COR-L47 (cell line): ENCODE measurements around the gene NCOA5.
"Not testable (repeated sequence)": the region's sequence is repeated elsewhere in the genome, so short reads cannot be mapped to it uniquely, and the experiment has no call there.

Experiments
- DNase-seq: peaks from one replicate; lab custom pipeline; 2025; lab: John Stamatoyannopoulos, UW

The NCOA5 gene

DNA sequence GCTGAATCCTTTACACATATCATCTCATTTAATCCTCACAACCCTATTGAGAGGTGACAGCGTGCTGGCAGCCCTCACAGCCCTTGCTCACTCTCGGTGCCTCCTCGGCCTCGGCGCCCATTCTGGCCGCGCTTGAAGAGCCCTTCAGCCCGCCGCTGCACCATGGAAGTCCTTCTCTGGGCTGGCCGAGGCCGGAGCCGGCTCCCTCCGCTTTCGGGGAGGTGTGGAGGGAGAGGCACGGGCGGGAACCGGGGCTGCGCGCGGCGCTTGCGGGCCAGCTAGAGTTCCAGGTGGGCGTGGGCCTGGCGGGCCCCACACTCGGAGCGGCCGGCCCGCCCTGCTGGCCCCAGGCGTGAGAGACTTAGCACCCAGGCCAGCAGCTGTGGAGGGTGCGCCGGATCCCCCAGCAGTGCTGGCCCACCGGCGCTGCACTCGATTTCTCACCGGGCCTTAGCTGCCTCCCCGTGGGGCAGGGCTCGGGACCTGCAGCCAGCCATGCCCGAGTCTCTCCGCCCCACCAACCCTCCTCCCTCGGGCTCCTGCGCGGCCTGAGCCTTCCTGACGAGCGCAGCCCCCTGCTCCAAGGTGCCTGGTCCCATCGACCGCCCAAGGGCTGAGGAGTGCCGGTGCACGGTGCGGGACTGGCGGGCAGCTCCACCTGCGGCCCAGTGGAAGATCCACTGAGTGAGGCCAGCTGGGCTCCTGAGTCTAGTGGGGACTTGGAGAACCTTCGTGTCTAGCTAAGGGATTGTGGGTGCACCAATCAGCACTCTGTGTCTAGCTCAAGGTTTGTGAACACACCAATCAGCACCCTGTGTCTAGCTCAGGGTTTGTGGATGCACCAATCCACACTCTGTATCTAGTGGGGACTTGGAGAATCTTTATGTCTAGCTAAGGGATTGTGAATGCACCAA lies 2.1 kb upstream of the NCOA5 start:
- DNase-seq = not testable (repeated sequence)

GRCh38 chr20:46089167-46089416 lies 670 bp downstream of the NCOA5 start:
- DNase-seq = no peak

- DNase-seq = no peak
Measured at GRCh38 chr20:46088409-46089166, 1.2 kb downstream of the NCOA5 start.

- peak; percentile 10 for DNase-seq
Measured at GRCh38 chr20:46087161-46087560, 2.6 kb downstream of the NCOA5 start.

GRCh38 chr20:46085179-46085851 lies 4.4 kb downstream of the NCOA5 start:
- peak; percentile 60 for DNase-seq

GRCh38 chr20:46084805-46085178 lies 5.0 kb downstream of the NCOA5 start:
- no peak for DNase-seq

DNA sequence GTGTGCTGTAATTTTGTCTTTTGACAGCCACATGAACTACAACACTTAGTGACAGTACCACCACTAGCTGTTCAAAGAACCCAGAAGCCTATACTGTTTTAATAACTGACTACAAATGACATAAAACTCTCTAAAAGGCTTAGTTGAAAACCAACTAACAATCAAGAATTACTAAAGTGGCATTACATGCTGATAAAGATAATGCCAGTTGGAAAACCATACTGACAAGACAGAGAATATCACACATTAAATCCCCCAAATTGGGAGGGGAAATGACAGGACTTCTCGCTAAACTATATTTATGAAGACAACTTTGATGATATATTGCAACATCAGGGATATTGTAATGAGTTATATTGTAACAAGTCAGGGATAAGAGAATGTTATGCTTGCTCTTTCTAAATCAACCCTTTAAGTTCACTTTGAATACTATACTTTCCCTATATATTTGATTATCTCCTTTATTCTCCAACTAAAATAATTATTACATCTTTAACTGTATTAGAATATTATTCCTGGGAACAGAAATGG lies 6.2 kb downstream of the NCOA5 start:
- DNase-seq = no peak

DNA sequence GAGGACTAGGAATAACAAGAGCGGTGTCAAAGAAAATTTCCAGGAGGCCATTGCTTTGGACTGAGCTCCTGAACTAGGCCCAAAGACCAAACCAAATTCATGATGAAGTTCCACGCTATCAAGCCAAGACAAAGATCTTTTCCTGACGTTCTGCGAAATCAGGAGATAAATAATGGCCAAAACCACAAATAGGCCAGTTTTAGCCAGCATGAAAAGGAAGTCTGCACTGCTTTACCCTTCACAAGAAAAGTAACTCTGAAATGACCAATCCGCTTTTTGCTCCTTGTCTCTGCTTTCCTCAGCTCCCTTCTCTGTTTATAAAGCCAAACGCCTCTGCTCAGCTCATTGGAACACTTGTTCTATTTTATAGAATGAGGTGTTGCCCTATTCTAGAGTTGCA lies 6.7 kb downstream of the NCOA5 start:
- DNase-seq = no peak

GRCh38 chr20:46081074-46081473 lies 8.7 kb downstream of the NCOA5 start:
- no peak for DNase-seq

DNA sequence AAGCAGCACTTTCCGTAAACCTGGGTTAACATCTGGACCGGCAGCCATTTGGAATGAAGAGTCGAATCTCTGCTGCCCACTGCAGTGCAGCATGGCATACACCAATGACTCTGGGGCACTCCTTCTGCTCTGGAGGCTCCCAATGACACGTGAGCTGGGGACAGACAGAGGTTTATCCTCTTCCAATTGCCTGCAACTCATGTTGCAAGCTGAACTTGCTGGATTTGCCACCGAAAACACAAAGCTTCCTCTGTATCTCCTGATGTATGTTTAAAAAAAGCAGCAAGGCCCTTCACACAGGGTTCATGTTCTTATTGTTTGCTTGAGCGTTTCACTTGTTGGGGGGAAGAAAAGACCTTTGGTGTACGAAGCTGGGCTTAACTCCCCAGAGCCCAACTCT lies 10.8 kb downstream of the NCOA5 start:
- DNase-seq = no peak

DNA sequence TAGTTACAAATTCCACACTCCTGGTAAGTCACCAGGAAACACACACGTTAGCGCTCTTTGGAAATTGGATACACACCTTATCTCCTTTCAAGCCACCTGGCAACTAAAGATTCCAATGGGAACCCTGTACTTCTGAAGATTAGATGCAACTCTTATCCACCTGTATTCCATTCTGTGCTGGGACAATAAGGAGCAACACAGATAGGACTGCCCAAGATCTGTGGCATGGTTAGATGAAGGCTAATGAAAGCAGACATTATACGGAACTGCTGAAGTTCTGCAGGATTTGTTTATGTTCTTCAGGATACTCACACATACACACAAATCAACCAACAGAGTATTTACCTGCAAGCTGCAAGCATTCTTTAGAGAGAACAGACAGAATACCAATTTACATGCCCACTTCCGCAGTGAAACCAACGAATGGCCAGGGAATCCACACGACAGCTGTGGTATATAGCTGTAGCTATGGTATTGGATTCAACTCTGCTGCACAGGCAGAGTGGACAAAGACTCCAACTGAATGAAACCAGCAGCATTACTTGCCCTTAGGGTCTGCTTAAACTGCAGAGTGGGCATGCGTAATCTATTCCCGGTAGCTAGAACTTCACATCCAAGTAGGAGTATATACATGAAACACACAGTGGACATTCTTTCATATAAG lies 12.0 kb downstream of the NCOA5 start:
- DNase-seq = no peak

- no peak for DNase-seq
Measured at GRCh38 chr20:46076806-46077205, 13.0 kb downstream of the NCOA5 start.

DNA sequence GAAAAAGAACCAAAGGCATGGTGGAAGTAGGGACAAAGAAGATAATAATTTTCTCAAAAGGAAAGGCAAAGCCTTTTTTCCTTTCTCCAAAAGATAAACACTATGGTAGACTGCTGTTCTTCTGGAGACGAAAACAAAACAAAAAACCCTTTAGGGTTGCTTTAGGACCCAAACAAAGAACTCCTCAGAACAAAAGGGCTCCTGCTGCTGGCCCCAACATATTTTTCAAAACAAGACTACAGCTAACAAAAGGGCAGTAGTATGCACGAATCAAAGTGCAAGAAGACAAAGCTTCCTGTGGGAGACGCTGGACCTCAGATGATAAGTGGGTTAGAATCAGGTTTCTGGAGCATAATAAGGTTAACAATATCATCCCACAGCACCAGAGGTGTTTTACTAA lies 15.8 kb downstream of the NCOA5 start:
- DNase-seq = no peak

DNA sequence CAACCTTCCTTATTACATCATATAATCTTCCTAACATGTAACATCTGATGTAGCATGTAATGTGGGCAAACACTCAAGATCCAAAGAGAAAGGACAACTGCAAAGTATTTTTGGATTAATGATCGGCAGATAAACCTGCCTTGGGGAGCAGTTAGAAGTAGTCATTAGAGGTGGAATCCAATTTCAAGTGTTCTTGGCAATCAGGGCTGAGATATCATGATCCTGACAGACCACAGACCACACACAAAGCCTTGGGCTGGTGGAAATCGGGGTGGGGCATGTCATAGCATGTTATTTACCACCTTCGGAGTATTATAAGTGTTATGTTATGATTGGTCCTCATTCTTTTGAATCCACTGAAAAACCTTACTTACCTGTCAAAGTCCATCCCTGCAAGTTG lies 16.3 kb downstream of the NCOA5 start:
- no peak for DNase-seq

GRCh38 chr20:46073024-46073423 lies 16.7 kb downstream of the NCOA5 start:
- no peak for DNase-seq

GRCh38 chr20:46071573-46071972 lies 18.2 kb downstream of the NCOA5 start:
- no peak for DNase-seq

GRCh38 chr20:46070215-46070900 lies 19.4 kb downstream of the NCOA5 start:
- no peak for DNase-seq

DNA sequence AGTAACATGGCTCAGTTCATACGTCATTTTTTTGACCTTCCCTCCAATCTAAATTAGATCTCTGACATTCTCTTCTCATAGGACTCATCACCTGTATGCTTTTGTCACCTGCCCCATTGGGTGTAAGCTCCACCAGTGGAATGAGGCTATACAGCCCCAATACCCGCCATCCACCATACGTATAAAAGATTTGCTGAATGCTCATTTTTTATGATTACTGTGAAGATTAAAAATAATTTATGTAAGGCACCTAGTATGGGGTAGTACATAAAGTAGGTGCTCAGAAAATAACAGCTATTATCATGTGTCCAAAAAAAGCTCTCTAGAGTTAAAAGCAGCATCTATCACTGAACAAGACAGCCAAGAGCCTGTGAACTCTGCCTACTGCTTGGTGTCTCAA lies 24.1 kb downstream of the NCOA5 start:
- DNase-seq = no peak

DNA sequence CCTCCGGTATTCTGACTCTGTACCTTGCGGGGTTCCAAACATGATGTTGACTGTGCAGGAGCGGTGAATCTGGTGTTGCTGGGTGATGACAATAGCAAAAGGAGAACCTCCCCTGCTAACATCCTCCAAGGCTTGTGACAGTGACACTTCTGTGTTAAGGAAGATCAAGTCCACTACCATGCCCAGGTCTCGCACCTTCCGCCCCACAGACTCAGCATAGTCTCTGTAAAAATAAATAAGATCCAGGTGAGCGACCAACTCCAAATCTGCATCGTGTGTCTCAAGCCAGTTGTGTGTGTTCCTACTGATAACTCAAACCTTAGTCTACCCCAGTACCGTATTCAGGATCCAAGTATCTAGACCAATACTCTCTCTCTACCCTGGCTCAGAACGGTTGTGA lies 24.8 kb downstream of the NCOA5 start:
- no peak for DNase-seq

- DNase-seq = no peak
Measured at GRCh38 chr20:46063652-46064054, 26.1 kb downstream of the NCOA5 start.

- DNase-seq = no peak
Measured at GRCh38 chr20:46063151-46063550, 26.6 kb downstream of the NCOA5 start.

GRCh38 chr20:46062621-46063020 lies 27.1 kb downstream of the NCOA5 start:
- DNase-seq = no peak
